H1 (cell line): ENCODE data around the gene TMBIM1. TPM values are rescaled to one million over a fixed set of nuclear protein-coding genes. Genes with fewer than 3 reads are reported as not detected.

ENCODE experiments used
- CTCF ChIA-PET: fragments of 300-600 bp; sonication (Branson Sonifier 250); formaldehyde crosslinking; loops from one replicate; lab custom pipeline; 2021; ENCODE audit not compliant: partially characterized antibody; lab: Charles Lee
- POLR2A ChIA-PET: fragments of 300-600 bp; sonication (Branson Sonifier 250); formaldehyde crosslinking; loops from one replicate; lab custom pipeline; 2021; ENCODE audit warnings: inconsistent platforms; ENCODE audit not compliant: partially characterized antibody; lab: Charles Lee
- DNase-seq, 2 experiments: peaks; one replicate each; pipeline versions ENCODE4 v3.0.0 to v3.0.0-alpha.2; 2010 to 2022; ENCODE audit warnings: low spot score in 2 of 2, low read depth in 1 of 2, mixed read lengths in 1 of 2
- FAIRE-seq: peaks from 2 replicates; lab custom pipeline; 2011; peaks lifted over from hg19 to GRCh38; lab: Jason Lieb, UNC
- H2AFZ ChIP-seq: 2 replicates; pipeline ENCODE4 v1.8.1; 2012; ENCODE audit warnings: low read length, inconsistent platforms
- H2AK5ac ChIP-seq: 2 replicates; pipeline ENCODE4 v1.6.1; 2013; ENCODE audit warnings: low read depth, low read length
- H2BK120ac ChIP-seq: replicated peaks from 2 replicates; pipeline ENCODE3; 2013; ENCODE audit warnings: low read depth, low read length, inconsistent platforms
- H2BK12ac ChIP-seq: 2 replicates; pipeline ENCODE4 v1.6.1; 2013; ENCODE audit warnings: low read depth, low read length
- H2BK15ac ChIP-seq: 2 replicates; pipeline ENCODE4 v1.6.1; 2013; ENCODE audit warnings: low read length
- H2BK20ac ChIP-seq: 2 replicates; pipeline ENCODE4 v1.6.1; 2013; ENCODE audit warnings: low read length
- H2BK5ac ChIP-seq: 2 replicates; pipeline ENCODE4 v1.6.1; 2013; ENCODE audit warnings: low read depth, low read length
- H3K14ac ChIP-seq: 2 replicates; pipeline ENCODE4 v1.6.1; 2013; ENCODE audit warnings: inconsistent platforms; ENCODE audit not compliant: insufficient read length
- H3K18ac ChIP-seq: 2 replicates; pipeline ENCODE4 v1.6.1; 2013; ENCODE audit warnings: low read length; ENCODE audit errors: extremely low read depth
- H3K23ac ChIP-seq: 2 replicates; pipeline ENCODE4 v1.6.1; 2013; ENCODE audit warnings: inconsistent platforms; ENCODE audit not compliant: insufficient read length
- H3K23me2 ChIP-seq: 2 replicates; pipeline ENCODE4 v1.6.1; 2013; ENCODE audit warnings: low read depth, low read length
- H3K27ac ChIP-seq: 2 replicates; pipeline ENCODE4 v1.6.1; 2011; ENCODE audit warnings: low read depth, low read length, inconsistent platforms
- H3K27me3 ChIP-seq, 4 experiments: replicated peaks in 1 of 4; 1 replicate in 1 of 4; 2 replicates in 3 of 4; pipeline versions ENCODE4 v1.6.1 to v1.8.1; 2011 to 2013; ENCODE audit warnings: low read length in 3 of 4, mild to moderate bottlenecking in 3 of 4, inconsistent platforms in 2 of 4, mixed read lengths in 2 of 4, moderate library complexity in 1 of 4; ENCODE audit not compliant: control insufficient read depth in 3 of 4, insufficient read depth in 3 of 4; ENCODE audit errors: extremely low read depth in 1 of 4
- H3K36me3 ChIP-seq, 4 experiments: 2 replicates each; pipeline versions ENCODE4 v1.6.1 to v1.8.1; 2011 to 2013; ENCODE audit warnings: mild to moderate bottlenecking in 4 of 4, low read length in 3 of 4, moderate library complexity in 2 of 4, control low read depth in 1 of 4, inconsistent platforms in 1 of 4; ENCODE audit not compliant: insufficient read depth in 4 of 4, control insufficient read depth in 2 of 4
- H3K4ac ChIP-seq: replicated peaks from 2 replicates; pipeline ENCODE3; 2013; ENCODE audit warnings: low read length, low read depth, mixed read lengths, inconsistent platforms; ENCODE audit not compliant: insufficient read length
- H3K4me1 ChIP-seq, 4 experiments: replicated peaks in 1 of 4; 1 replicate in 1 of 4; 2 replicates in 3 of 4; pipeline versions ENCODE4 v1.6.1 to v1.8.1; 2011 to 2013; ENCODE audit warnings: low read length in 3 of 4, inconsistent platforms in 2 of 4, mixed read lengths in 1 of 4; ENCODE audit not compliant: insufficient read depth in 4 of 4, control insufficient read depth in 3 of 4
- H3K4me2 ChIP-seq, 2 experiments: 2 replicates each; pipeline versions ENCODE4 v1.6.1 to v1.8.1; 2011 to 2013; ENCODE audit warnings: low read depth in 2 of 2, low read length in 2 of 2, control low read depth in 1 of 2, inconsistent platforms in 1 of 2, mild to moderate bottlenecking in 1 of 2; ENCODE audit not compliant: insufficient read depth in 1 of 2
- H3K4me3 ChIP-seq, 4 experiments: fragments of 200-600, 300-600 bp in 1 of 4; sonication (generic), shearing (Covaris generic), sonication (Bioruptor Twin) in 1 of 4; 2 replicates each; pipeline versions ENCODE4 v1.5.1 to v1.8.1; 2011 to 2016; ENCODE audit warnings: low read length in 4 of 4, low read depth in 3 of 4, control low read depth in 2 of 4, inconsistent platforms in 2 of 4, mild to moderate bottlenecking in 2 of 4, mixed read lengths in 1 of 4, moderate library complexity in 1 of 4; ENCODE audit not compliant: insufficient read depth in 2 of 4; ENCODE audit errors: extremely low read depth in 1 of 4
- H3K56ac ChIP-seq: replicated peaks from 2 replicates; pipeline ENCODE3; 2013; ENCODE audit warnings: low read depth, mild to moderate bottlenecking, mixed read lengths, low read length, inconsistent platforms; ENCODE audit not compliant: insufficient read length
- H3K79me1 ChIP-seq: 2 replicates; pipeline ENCODE4 v1.6.1; 2013; ENCODE audit warnings: low read depth, low read length, control low read depth
- H3K79me2 ChIP-seq, 2 experiments: 2 replicates each; pipeline versions ENCODE4 v1.6.1 to v1.8.1; 2012 to 2013; ENCODE audit warnings: low read length in 2 of 2, mild to moderate bottlenecking in 2 of 2, inconsistent platforms in 1 of 2; ENCODE audit not compliant: insufficient read depth in 2 of 2, control insufficient read depth in 1 of 2
- H3K9ac ChIP-seq, 4 experiments: replicated peaks in 1 of 4; 1 replicate in 1 of 4; 2 replicates in 3 of 4; pipeline versions ENCODE4 v1.6.1 to v1.8.1; 2011 to 2013; ENCODE audit warnings: low read depth in 3 of 4, low read length in 3 of 4, control low read depth in 2 of 4, mild to moderate bottlenecking in 2 of 4, moderate library complexity in 2 of 4, inconsistent platforms in 1 of 4; ENCODE audit errors: extremely low read depth in 1 of 4
- H3K9me3 ChIP-seq, 2 experiments: 2 replicates each; pipeline versions ENCODE4 v1.6.1 to v1.8.1; 2012 to 2013; ENCODE audit warnings: mild to moderate bottlenecking in 2 of 2, moderate library complexity in 2 of 2, control low read depth in 1 of 2, inconsistent platforms in 1 of 2, low read depth in 1 of 2, low read length in 1 of 2, mixed read lengths in 1 of 2; ENCODE audit not compliant: insufficient read depth in 2 of 2
- H4K20me1 ChIP-seq, 2 experiments: replicated peaks in 1 of 2; 2 replicates each; pipeline versions ENCODE3 to v1.8.1; 2011 to 2013; ENCODE audit warnings: inconsistent platforms in 2 of 2, low read length in 2 of 2, mild to moderate bottlenecking in 1 of 2; ENCODE audit not compliant: insufficient read depth in 2 of 2, control insufficient read depth in 1 of 2
- H4K5ac ChIP-seq: 2 replicates; pipeline ENCODE4 v1.6.1; 2013; ENCODE audit warnings: low read length, low read depth, mixed read lengths, inconsistent platforms; ENCODE audit not compliant: insufficient read length
- H4K8ac ChIP-seq: 2 replicates; pipeline ENCODE4 v1.8.0; 2013; ENCODE audit warnings: mild to moderate bottlenecking, moderate library complexity, low read length, inconsistent platforms; ENCODE audit not compliant: insufficient read depth; ENCODE audit errors: extremely low read depth
- H4K91ac ChIP-seq: replicated peaks from 2 replicates; pipeline ENCODE3; 2013; ENCODE audit warnings: low read length, mixed read lengths, inconsistent platforms; ENCODE audit not compliant: insufficient read length
- FOSL1 ChIP-seq: IDR thresholded peaks from 2 replicates; pipeline ENCODE4 v1.6.1; 2011; ENCODE audit warnings: mild to moderate bottlenecking, low read depth, low read length, moderate library complexity; ENCODE audit not compliant: insufficient read depth
- SIX5 ChIP-seq: IDR thresholded peaks from 2 replicates; pipeline ENCODE4 v1.6.1; 2011; ENCODE audit warnings: mild to moderate bottlenecking, low read depth, low read length
- SUZ12 ChIP-seq: fragments of 200-600 bp; sonication (generic); IDR thresholded peaks from 2 replicates; pipeline ENCODE4 v1.6.1; 2012; ENCODE audit warnings: mild to moderate bottlenecking, inconsistent platforms, low read length, moderate library complexity, mixed read lengths
- WGBS, 2 experiments: shearing (Covaris generic) in 1 of 2; methylation state at CpG; one replicate each; pipeline versions ENCODE4 v1.1.6 to v1.1.7; 2013 to 2015; ENCODE audit warnings: low lambda C conversion rate in 2 of 2, mixed read lengths in 2 of 2, inconsistent platforms in 1 of 2, low coverage in 1 of 2, missing lambda C conversion rate in 1 of 2; ENCODE audit not compliant: insufficient replicate concordance in 2 of 2, insufficient coverage in 1 of 2, insufficient read length in 1 of 2; ENCODE audit errors: extremely low coverage in 1 of 2, missing lambda C conversion rate in 1 of 2; 5-methylcytosine and 5-hydroxymethylcytosine counted together
- polyA plus RNA-seq, 7 experiments: library from polyadenylated mRNA; depleted of rRNA in 3 of 7; stranded (reverse) in 5 of 7; unstranded in 2 of 7; fragments of >200 nt in 5 of 7; fragments of 200-250 nt in 2 of 7; gene quantifications; 1 replicate in 5 of 7; 2 replicates in 1 of 7; 4 replicates in 1 of 7; pipeline versions ENCODE4 v1.2.1 to v1.2.3, GENCODE V29; 2011 to 2013; ENCODE audit warnings: missing spikeins in 2 of 7, mixed read lengths in 2 of 7
- total RNA-seq: library from RNA; stranded (reverse); fragmentation: NEBNext Ultra II Directional; extraction: Animal tissue kit (Norgen Biotek cat#: 25700); gene quantifications from 2 replicates; pipeline ENCODE4 v1.2.1, GENCODE V29; 2021

TMBIM1 gene
- total and polyA plus RNA-seq, 2 of the 8 experiments (the other 6 are each of a cell fraction or from before 2014, with no cell fraction given) = 22.1 to 36.8 TPM

- no peaks in the 10 kb centered on the region for H3K27me3 ChIP-seq
- no peak overlapping the region for H3K23ac ChIP-seq
- no peaks in the 10 kb centered on the region for H3K9me3 ChIP-seq
- no peak overlapping the region for H2BK20ac ChIP-seq
- no peak overlapping the region for H2AK5ac ChIP-seq
- FAIRE-seq (no peak), DNase-seq (no peak)
- no peak overlapping the region for H4K8ac ChIP-seq
- H3K4ac ChIP-seq = no peak overlapping the region
- no peak overlapping the region for H3K56ac ChIP-seq
- no peak overlapping the region for H3K4me3 ChIP-seq
- peaks cover 3% of the 10 kb centered on the region; the same call in 1 of the 2 replicates for H3K79me1 ChIP-seq
- no peak overlapping the region for H3K14ac ChIP-seq
- peaks cover 0 to 7% of the 10 kb centered on the region in 2 experiments; a peak in 2 of 4 replicates for H3K79me2 ChIP-seq
- CTCF ChIA-PET = interaction anchor here (1.0 to 9.0 kb wide), 5 partner anchors 8 to 77 kb away, joined by 3 to 81 read pairs (median 5); partner anchors contain the start of genes AAMP and PNKD
- H4K5ac ChIP-seq = no peak overlapping the region
- no peak overlapping the region for H3K4me2 ChIP-seq
- no peak overlapping the region for H2BK5ac ChIP-seq
- H2AFZ ChIP-seq = no peak overlapping the region
- no peak overlapping the region for H2BK15ac ChIP-seq
- peaks cover 0 to 14% of the 10 kb centered on the region in 2 experiments for H4K20me1 ChIP-seq
- WGBS, 2 experiments = 94% methylated on average over 22 of the region's 22 CpGs; no CpG with 5 or more reads in 1 of the 2 experiments
- H3K18ac ChIP-seq = no peak overlapping the region
- H3K9ac ChIP-seq = no peak overlapping the region
- no peak overlapping the region for H4K91ac ChIP-seq
- POLR2A ChIA-PET = interaction anchor here (2.3 kb wide), 1 partner anchor 8 kb away, joined by 8 read pairs; no protein-coding TSS in a partner anchor
- peaks cover 5% of the 10 kb centered on the region for H3K23me2 ChIP-seq
- H3K36me3 ChIP-seq = peaks cover 15 to 40% (median 20%) of the 10 kb centered on the region in 4 experiments; a peak in 7 of 8 replicates
- H2BK120ac ChIP-seq = no peak overlapping the region
- H3K4me1 ChIP-seq = peaks cover 3 to 20% (median 15%) of the 10 kb centered on the region in 4 experiments
- no peak overlapping the region for H3K27ac ChIP-seq
- H2BK12ac ChIP-seq = no peak overlapping the region
- no peak for TF ChIP-seq SIX5
- TF ChIP-seq FOSL1 = no peak
- TF ChIP-seq SUZ12 = no peak
These were observed 27.3 kb downstream of the TMBIM1 start for GRCh38 chr2:218264773-218265561.
